Progenitor cell of endocrine pancreas (in vitro differentiated cells): Measurements from ENCODE around the gene NDUFS6. TPM values are rescaled to one million over a fixed set of nuclear protein-coding genes. Genes with fewer than 3 reads are reported as not detected.
A peak's percentile ranks its signal among the peaks of the same experiment; 100 is the strongest.

ENCODE experiments used
- DNase-seq: peaks from one replicate; pipeline ENCODE4 v3.0.0; 2021; ENCODE audit warnings: low spot score; ENCODE audit not compliant: unreplicated experiment
- H3K27ac Mint-ChIP-seq: 2 replicates; pipeline ENCODE4 v1.8.0; 2021; ENCODE audit warnings: mild to moderate bottlenecking, moderate library complexity, mixed read lengths
- H3K27me3 Mint-ChIP-seq: 2 replicates; pipeline ENCODE4 v1.8.0; 2021; ENCODE audit warnings: mixed read lengths
- H3K36me3 Mint-ChIP-seq: 2 replicates; pipeline ENCODE4 v1.8.0; 2022; ENCODE audit warnings: mixed read lengths; ENCODE audit not compliant: insufficient read depth
- H3K4me1 Mint-ChIP-seq: 2 replicates; pipeline ENCODE4 v1.8.0; 2021; ENCODE audit warnings: low read depth, mixed read lengths
- H3K4me3 Mint-ChIP-seq: 2 replicates; pipeline ENCODE4 v1.8.0; 2021; ENCODE audit warnings: low read depth, mild to moderate bottlenecking, moderate library complexity, mixed read lengths
- H3K9me3 Mint-ChIP-seq: 2 replicates; pipeline ENCODE4 v1.8.0; 2021; ENCODE audit warnings: low read depth, mixed read lengths
- CTCF ChIP-seq: fragments of 200-600 bp; sonication (generic); IDR thresholded peaks from one replicate; pipeline ENCODE4 v1.5.0; 2021; ENCODE audit warnings: antibody characterized with exemption, mild to moderate bottlenecking; ENCODE audit not compliant: unreplicated experiment
- total RNA-seq: library from RNA; stranded (reverse); gene quantifications from 2 replicates; pipeline ENCODE4 v1.2.1, GENCODE V29; 2021

NDUFS6 gene
- total RNA-seq, 1 donor from 2014 or later: 36.4 TPM

GRCh38 chr5:1851290-1851934 lies 50.2 kb downstream of the NDUFS6 start:
- TF ChIP-seq CTCF: no peak
- Mint-ChIP-seq H3K27me3 (peaks cover 75% of the 10 kb centered on the region), H3K27ac (no peak overlapping the region), H3K9me3 (no peaks in the 10 kb centered on the region), H3K4me1 (peaks cover 2% of the 10 kb centered on the region), H3K36me3 (no peaks in the 10 kb centered on the region), H3K4me3 (peak overlapping the region; percentile 61)
- no peak for DNase-seq

DNA sequence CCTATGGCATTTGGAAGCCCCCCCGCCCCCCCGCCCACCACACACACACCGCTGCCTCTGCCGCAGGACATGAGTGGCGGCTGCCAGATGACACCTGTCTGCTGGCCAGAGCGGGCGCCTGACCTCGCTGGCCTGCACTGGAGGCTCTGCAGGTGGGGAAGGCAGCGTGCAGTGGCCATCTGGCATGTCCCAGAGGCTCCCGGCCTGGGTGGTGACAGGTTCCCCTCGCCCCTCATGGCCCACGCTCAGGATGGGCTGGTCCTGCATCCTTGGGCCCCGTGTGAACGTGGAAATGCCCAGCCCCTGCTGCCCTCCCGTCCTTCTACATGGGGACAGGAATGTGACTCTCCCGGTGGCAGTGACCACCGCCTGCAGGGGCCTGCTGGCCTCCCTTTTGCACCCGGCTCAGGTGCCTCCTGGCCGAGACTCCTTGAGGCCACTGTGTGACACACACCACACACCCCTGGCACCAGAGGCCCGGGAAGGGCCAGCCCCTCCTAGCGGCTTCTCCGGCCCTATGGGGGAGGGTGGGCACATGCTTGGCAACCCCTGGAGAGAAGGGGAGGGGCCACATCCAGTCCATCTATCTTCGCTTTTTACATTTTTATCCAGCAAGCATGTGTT lies 51.2 kb downstream of the NDUFS6 start:
- H3K27me3 Mint-ChIP-seq: peaks cover 66% of the 10 kb centered on the region
- no peak for TF ChIP-seq CTCF
- DNase-seq: no peak
- H3K27ac Mint-ChIP-seq: no peak overlapping the region
- H3K4me3 Mint-ChIP-seq: no peak overlapping the region
- H3K9me3 Mint-ChIP-seq: no peaks in the 10 kb centered on the region
- peaks cover 2% of the 10 kb centered on the region for H3K4me1 Mint-ChIP-seq
- no peaks in the 10 kb centered on the region for H3K36me3 Mint-ChIP-seq

DNA sequence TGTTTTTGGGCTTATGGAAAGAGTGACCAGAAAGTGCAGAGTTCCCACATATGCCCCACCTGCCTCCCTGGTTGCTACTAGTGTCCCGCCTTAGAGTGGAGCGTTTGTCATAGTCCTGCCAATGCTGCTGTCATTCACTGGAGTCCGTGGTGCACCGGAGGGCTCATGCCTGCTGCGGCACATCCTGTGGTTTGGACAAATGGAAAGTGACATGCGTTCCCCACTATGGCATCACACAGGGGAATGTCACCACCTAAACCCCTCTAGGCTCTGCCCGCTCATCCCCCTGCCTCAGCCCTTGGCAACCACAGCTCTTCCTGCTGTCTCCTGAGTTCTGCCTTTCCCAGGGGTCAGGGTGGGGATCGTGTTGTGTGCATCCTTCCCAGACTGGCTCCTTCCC lies 52.3 kb downstream of the NDUFS6 start:
- Mint-ChIP-seq H3K4me1 (peaks cover 2% of the 10 kb centered on the region), H3K27ac (no peak overlapping the region), H3K27me3 (peaks cover 57% of the 10 kb centered on the region), H3K36me3 (no peaks in the 10 kb centered on the region), H3K4me3 (no peak overlapping the region), H3K9me3 (no peaks in the 10 kb centered on the region)
- no peak for DNase-seq
- TF ChIP-seq CTCF: no peak

DNA sequence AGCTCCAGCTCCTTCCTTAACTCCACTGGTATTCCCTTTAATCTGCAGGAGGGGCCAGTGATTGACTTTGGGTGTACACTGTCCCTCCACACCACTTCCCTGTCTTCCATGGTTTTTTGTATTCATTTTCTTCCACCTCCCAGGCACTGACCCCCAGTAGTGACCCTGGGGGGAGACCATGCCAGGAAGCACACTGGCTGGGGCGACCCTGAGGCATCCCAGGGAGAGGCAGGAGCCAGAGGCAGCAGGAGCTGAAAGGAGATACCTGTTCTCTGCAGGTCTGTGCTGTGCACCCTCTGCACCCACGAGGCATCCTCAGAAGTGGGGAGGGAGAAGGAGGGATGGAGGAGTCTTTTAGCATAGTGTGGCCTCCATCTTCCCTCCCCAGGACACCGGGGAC lies 53.9 kb downstream of the NDUFS6 start:
- no peak for TF ChIP-seq CTCF
- no peak for DNase-seq
- Mint-ChIP-seq H3K9me3 (no peaks in the 10 kb centered on the region), H3K36me3 (no peaks in the 10 kb centered on the region), H3K4me3 (no peak overlapping the region), H3K4me1 (peaks cover 2% of the 10 kb centered on the region), H3K27me3 (peaks cover 50% of the 10 kb centered on the region), H3K27ac (no peak overlapping the region)

DNA sequence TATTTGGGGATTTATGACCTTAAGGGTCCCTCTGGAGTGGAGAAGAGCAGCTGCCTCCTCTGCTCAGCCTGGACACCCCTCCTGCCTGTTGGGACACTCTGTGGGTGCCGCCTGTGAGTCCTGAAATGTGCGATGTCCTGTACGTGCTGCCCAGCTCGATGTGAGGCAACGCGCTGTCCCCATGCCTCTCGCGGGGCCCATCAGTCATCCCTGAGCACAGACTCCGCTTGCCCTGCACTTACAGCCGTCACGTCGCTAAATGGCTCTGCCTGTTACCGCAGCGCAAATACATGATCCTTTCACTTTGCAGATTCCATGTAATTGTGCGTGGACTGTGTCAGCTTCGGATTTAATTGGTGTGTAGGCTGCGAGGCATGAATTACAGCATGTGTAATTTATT lies 54.4 kb downstream of the NDUFS6 start:
- H3K36me3 Mint-ChIP-seq: no peaks in the 10 kb centered on the region
- no peak overlapping the region for H3K27ac Mint-ChIP-seq
- TF ChIP-seq CTCF: no peak
- H3K4me1 Mint-ChIP-seq: peaks cover 2% of the 10 kb centered on the region
- H3K27me3 Mint-ChIP-seq: peaks cover 45% of the 10 kb centered on the region
- no peaks in the 10 kb centered on the region for H3K9me3 Mint-ChIP-seq
- no peak overlapping the region for H3K4me3 Mint-ChIP-seq
- no peak for DNase-seq
